HG03159 (cell line): ENCODE results near the gene SLC25A41.
"Not testable (repeated sequence)": the region's sequence is repeated elsewhere in the genome, so short reads cannot be mapped to it uniquely, and the experiment has no call there.

Experiments used
- ATAC-seq: cut with Tn5 transposase; IDR thresholded peaks from one replicate; pipeline ENCODE4 v1.9.1; 2021; ENCODE audit warnings: mild to moderate bottlenecking, moderate library complexity; ENCODE audit not compliant: unreplicated experiment

SLC25A41 gene

DNA sequence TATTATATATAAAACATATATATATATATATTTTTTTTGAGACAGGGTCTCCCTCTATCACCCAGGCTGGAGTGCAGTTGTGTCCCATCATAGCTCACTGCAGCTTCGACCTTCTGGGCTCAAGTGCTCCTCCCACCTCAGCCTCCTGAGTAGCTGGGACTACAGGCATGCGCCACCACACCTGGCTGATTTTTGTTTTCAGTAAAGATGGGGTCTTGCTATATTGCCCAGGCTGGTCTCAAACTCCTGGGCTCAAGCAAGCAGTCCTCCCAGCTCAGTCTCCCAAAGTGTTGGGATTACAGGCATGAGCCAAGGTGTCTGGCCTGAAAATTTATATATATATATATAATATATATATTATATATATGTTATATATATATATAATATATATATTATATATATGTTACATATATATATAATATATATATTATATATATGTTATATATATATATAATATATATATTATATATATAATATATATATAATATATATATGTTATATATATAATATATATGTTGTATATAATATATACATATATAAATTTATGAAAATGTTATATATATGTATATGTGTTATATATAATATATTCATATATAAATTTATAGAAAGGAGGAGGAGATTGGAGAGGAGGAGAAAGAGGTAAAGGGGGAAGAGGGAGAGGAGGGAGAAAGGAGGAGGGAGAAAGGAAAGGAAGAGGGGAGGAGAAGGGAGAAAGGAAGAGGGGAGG is 4.7 kb downstream of the SLC25A41 start:
- ATAC-seq = not testable (repeated sequence)

DNA sequence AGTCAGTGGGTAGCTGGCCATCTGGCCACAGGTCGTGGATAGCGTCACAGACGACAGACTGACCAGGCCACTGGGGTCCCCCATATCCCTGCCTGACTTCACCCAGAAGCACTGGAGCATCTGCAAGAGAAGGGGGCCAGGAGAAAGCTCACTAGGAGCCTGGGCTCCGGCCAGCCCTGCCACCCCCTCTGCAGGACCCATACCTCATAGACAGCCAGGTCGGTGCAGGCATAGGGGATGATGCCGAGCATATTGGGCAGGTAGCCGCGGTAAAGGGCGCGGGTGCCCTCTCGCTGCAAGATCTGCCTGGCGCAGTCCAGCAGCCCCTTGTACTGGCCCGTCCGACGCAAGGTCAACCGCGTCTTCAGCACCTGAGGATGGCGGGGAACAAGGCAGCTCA is 6.4 kb downstream of the SLC25A41 start:
- ATAC-seq = no peak

DNA sequence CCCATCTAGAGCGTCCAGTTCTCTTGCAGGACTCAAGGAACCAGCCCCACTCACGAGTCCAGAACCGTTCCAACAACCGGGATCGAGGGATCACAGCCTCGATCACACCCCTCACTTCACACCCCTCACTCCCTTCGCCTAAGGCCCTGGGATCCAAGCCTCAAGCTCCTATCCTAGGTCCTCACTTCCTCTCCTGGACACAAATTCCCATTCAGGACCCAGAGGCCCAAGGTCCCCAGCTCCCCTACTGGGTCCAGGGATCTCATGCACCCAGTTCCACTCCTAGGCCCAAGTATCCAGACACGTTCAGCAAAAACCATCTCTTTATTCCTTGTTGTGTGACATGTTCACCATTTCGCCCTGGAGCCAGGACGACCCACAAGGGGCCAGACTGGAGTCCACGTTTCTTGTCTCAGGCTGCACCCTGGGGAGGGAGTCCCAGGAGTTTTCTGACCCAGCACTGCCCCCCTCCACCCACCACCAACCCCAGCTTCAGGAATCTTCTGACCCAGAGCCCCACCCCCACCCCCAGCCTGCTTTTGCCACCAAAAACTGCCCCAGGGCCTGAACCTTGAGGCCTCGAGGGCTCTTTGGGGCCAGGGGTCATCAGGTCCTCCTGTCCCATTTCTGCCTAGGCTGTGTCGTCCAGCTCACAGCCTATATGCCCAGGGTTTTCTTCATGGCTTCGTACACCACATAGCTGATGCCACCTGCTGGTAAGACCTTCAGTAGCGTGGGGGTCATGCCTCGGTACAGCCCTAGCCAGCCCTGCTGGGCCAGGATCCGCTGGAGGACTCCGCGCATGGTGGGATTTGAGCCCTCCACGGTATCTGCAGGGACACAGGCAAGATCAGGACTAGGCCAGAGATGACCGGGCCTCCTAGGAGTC is 7.6 kb downstream of the SLC25A41 start:
- no peak for ATAC-seq

DNA sequence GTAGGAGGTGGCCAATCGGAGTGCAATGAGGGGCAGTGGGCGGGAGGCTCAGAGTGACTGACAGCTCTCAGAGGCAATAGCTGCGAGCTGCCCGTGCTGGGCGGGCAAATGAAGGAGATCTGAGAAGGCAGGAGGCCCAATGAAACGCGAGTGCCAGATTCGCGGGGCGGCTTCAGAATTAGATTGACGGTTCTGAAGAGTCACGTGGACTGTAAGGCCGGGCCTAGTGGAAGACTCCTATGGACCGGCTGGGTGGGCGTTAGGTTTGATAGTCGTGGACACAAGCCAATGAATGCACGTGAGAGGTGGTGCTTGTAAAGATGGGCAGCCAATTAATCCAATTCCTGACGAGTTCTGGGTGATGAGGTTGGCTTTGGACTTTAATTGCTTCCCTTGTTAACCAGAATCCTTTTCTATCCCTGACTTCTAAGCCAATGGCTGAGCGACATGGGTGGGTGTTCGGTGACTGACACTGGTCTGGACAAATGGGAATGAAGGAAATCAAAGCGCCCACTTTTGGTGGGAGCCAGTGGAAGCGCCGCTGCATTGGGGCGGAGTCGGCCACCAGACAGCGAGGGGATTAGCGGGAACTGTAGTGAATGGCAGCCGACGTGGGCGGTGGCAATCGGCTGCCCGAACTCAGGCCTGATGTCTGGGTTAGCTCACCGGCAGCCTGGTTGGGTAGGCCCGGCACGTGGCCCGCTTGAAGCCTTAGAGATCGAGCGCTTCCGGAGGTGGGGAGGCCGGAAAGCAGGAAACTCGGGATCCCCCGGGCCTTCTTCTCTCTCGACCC is 8.4 kb downstream of the SLC25A41 start:
- ATAC-seq = peak; percentile 89

DNA sequence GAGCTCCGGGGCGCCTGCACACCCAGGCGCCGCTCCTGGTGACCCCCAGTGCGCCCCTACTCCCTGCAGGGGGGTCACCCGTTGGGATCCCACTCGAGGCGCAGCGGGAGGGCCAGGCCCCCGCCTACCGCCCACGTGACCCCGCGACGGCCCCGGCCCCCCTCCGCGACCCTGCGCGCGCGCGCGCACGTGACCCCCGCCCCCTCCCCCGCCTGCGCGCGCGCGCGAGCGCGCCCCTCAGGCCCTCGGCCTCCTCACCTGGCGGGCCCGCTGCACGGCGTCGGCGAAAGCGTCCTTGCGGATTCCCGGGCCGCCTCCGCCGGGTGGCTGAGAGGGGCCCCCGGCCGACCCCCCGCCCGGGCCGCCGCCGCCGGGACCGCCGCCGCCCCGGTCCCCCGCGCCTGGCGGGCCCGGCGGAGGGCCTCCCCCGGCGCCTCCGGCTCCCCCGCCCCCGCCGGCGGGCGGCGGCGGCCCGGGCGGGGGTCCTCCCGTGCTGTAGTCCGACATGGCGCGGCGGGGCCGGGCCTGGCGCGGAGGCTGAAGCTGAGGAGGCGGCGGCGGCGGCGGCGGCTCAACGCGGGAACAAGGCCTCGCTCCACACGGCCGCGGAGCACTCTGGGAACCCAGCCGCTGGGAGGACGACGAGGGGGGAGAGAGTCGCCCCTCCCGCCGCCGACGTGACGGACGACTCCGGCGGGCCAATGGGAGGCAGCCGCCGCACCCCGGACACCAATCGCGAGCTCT is 9.2 kb downstream of the SLC25A41 start, which contains the start of gene KHSRP:
TSS of gene KHSRP (minus strand) at position 617 of the 744 bp plus-strand sequence. CDS start at position 507, 110 bp downstream.
- no peak for ATAC-seq

DNA sequence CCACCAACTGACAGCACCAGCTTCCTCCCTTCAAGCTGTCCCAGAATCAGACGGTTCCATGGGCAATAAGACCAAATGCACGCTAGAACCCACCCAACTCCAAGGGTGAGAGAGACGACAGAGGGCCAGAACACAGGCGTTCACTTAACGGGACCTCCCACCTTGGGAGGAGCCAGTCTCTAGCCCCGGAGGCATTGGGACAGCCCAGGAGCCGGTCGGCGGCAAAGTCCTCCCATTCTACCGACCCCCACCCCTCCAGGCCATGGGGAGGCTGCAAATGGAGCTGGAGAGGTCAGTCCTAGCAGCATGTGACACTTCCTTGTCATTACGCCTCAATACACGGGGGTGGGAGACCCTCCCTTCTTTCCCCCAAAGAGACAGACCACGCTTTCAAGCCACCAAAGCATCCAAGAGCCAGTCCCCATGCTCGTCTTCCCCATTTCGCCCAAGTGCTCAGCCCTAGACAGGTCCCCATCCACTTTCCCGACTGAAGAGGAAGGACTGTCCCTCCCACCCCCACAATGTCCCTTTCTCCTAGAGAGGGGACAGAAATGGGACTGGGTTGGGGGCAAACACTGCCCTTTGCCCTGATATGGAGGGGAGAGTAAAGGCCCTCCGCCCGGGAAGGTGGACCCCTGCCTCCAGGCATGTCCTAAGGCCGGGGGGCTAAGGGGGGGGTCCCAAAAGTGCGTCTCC is 9.9 kb downstream of the SLC25A41 start:
- ATAC-seq = no peak

DNA sequence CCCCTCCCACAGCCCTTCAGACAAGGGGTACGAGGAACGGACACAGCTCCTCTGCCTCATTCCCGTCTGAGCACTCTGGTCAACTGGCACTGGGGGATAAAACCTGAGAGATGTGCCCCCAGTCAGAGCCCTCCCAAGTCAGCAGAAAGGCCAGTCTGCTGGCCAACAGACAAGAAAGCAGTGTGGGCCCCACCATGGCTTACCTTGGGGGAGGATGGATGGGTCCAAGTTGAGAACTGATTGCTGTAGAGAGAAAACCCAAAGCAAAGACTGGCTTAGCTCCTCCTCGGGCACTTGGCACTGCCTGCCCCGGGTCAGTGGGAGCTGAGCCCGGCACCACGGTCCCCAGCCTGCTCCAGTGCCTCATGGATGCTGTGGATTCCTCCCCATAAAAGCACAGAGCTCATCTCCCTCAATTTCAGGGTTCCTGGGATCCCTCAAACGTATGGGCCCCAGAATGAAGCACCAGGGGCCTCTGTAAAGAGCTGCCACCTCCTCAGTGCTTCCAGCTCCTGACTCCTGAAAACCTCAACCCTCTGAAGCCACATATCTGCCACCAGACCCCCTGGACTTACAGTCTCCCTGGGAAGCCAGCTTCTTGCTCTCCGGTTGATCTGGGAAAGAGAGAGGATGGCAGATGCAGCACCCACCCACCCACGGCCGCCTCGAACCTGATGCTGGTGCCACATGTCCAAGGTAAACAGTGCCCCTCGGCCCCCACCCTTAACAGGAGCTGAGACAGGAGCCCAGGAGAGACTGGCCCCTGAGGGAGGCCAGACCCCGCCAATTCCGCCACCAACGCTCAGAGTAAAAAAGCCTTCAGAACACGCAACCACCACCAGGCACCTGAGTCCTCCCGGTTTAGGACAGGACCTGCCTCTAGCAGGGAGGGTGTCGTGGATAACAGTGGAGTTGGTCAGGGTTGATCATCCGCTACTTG is 12.2 kb downstream of the SLC25A41 start:
- no peak for ATAC-seq

DNA sequence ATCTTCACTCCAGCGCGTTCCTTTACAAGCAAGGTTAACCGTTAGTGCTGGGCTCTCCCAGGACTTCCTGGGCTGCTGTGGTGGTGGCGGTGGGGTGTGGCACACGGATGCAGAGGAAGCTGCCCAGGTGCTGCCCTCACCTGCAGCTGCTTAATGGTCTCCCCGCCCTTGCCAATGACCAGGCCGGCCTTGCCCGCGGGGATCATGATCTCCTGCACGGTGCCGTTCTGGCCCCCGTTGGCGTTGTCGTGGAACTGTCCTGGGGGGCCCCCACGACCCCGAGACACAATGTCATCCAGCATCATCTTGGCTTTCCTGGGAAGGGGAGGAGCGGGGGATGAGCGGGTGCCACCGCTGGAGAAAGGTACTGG is 15.0 kb downstream of the SLC25A41 start:
- no peak for ATAC-seq

DNA sequence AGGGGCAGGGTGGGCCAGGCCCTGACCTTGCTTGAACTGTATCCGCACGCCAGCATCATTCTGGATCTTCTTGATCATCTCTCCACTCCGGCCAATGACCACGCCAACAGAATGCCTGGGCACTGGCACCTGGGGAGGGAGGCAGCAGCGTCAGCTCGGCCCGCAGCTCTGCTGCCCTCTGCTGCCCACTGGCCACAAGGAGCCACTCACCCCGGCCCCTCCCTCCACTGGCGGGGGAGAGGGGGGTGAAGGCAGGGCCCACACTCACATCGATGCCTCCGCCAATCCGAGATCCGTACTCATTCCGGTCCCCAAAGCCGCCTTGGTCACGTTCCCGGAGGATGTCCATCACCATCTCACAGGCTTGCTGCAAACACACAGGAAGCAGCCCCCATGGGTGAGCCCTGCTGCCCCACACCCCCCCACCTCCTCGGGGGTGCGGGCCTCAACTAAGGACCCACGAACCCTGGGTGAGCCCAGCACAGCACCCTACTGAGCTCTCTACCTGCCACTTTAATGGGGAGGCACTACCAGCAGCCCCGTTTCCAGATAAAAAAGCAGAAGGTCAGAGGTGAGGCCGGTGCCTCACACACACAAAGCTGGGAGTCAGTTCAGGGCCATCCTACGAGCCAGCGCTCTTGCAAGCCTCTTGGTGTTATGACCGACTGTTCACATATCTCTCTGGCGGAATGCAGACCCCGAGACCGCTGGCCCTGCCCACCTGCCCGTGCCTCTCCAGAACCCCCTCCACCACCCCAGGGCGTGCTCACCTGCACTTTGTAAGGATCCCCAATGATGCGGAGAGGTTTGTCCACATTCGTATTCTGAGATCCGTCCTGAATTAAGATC is 15.6 kb downstream of the SLC25A41 start:
- ATAC-seq = no peak

DNA sequence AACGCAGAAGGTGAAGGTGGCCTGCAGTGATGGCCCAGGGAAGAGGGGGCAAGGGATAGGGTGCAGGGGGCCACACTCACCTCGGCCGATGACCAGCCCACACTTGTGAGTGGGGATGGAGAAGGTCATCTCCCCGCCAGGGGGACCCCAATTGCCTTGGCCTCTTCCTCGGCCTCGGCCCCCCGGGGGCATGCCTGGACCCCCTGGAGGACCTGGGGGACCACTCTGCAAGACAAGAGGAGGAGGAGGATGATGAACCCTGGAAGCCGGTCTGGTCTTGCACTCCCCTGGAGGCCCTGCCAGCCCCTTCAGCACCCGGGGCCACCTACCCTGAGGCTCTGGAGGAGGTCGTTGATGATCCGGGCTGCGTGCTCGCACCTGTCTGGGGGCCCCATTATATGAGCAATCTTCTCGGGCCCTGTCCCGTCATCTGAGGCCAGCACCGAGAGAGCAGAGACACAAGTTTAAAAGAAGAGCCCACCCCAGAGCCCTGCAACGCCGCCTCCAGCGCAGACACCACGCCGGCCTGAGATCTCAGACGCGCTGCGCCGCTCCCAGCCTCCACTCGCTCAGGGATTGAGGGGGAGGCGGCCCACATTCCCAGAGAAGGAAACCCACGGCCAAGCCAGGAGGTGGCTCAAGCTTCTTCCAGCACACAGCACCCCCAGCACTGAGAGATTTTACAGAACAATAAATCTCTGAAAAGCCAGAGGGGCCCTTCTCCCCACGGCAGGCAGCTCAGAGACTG is 16.7 kb downstream of the SLC25A41 start:
- no peak for ATAC-seq

DNA sequence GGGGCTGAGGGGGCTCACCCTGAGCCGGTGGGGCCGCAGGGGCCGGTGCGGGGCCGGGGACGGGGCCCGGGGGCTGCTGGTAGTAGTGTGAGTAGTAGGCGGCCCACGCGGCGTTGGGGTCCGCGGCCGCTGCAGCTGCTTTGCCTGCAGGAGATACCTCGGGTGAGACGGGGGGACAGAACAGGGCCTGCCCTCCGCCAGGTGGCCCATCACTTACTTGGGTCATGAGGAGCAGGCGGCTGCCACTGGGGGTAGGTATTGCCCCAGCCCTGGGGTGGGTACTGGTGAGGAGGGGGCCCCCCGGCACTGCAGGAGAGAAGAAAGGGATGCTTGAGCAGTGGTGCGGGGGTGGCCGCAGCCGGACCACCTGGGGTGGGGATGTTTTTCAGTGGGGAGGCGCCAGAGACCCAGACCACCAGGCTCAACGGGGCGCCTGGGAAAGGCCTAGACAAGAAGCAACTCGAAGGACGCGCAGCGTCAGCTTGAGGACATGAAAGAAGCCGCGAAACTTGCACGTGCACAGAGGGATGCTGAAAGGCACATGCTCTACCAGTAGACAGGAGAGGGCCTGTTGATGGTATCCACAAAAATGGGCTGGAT is 17.9 kb downstream of the SLC25A41 start:
- no peak for ATAC-seq

DNA sequence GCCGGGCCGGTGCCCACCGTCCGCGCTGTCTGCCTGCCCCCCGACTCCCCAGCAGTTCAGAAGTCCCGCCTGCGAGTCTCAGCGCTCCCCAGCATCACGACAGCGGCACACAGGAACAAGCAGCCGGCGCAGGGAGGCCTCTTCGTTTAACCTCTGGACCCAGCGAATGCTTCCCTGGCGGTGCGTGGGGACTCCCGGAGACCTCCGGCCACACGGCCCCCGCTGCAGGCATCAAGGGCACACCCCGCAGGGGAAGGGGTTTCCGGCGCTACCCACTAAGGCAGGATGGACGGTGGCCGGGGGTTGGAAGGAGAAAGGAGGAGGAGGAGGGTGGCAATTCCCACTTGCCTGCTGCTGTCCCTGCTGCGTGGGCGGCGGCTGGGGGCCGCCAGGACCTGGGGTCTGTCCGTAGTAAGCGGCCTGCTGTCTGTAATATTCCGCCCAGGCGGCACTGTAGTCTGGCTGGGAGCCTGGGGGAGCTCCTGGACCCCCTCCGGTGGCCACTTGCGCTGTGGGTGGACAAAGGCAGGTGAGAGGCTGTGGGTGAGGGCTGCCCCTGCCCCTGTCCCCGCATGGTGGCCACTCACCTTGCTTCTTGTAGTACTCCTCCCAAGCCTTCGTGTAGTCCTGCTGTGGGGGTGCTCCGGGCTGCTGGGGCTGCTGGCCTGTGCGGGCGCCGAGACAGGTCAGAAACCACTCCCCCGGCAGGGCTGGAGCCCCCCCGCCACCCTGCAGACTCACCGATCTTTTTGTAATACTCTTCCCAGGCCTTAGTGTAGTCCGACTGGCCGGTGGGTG is 18.6 kb downstream of the SLC25A41 start:
- no peak for ATAC-seq

DNA sequence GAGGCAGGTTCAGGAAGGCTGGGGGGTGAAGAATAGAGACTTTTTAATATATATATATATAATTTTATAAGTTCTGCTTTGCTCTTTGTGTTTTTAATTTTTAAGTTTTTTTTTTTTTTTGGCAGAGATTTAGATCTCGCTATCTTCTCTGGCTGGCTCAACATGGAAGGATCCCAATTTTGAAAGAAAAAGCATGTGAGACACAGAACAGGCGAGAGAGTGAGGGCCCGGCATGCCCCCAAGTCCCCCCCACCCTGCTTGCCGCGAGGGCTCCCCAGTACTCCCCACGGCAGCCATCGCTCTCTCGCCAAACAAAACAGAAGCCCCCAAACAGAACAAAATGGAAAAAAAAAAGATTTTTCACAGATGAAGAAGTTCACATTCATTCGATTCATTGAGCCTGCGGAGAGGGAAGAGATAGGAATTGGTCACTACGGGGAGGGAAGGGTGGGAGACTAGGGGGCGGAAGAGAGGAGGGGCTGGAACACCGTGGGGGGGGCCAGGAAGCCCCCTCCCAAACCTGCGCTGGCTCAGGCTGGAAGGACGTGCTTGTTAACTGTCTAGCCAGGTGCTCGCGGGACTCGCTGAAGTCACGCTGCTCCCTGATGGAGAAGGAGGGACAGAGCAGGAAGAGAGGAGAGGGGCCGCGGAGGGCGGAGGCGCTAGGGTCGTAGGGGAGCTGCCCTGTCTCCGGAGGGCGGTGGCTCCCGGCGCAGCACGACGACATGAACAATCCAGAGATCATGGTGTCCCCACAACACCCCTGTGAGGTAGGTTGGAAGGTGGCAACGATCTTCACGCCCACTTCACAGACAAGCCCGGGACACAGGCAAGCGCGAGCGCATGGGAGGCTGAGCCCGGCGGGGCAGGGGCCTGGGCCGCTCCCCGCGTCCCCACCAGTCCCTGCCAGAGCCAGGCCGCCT is 19.6 kb downstream of the SLC25A41 start:
- ATAC-seq = no peak

DNA sequence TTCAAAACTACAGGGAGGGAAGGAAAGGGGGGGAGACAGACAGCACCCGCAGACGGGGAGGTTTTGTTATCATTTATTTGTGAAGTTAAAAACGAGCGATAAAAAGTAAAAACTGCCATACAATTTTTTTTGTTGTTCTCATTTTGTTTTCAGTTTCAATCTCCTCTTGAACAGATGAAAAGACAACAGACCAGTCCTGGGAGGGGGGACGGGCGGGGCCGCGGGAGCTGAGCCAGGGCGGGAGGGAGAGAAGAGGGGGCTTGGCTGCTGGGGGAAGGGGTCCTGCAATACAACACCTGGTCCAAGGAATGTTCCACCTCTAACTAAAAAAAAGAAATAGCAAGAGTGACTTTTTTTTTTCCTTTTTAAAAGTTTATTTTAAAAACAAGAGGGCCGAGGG is 20.3 kb downstream of the SLC25A41 start:
- ATAC-seq = no peak
